GM19438 (cell line): ENCODE results near the gene CD93.

ENCODE experiments used
- ATAC-seq: cut with Tn5 transposase; IDR thresholded peaks from one replicate; pipeline ENCODE4 v1.9.1; 2021; ENCODE audit warnings: low read depth; ENCODE audit not compliant: unreplicated experiment

The CD93 gene

GRCh38 chr20:23101696-23102406, 15.7 kb upstream of the CD93 start:
- no peak for ATAC-seq

- no peak for ATAC-seq
Measured at GRCh38 chr20:23100720-23101107, 14.6 kb upstream of the CD93 start.

GRCh38 chr20:23099791-23100719, 13.9 kb upstream of the CD93 start:
- ATAC-seq: no peak

- ATAC-seq: no peak
Measured at GRCh38 chr20:23097636-23098580, 11.8 kb upstream of the CD93 start.

- no peak for ATAC-seq
Measured at GRCh38 chr20:23096986-23097520, 10.9 kb upstream of the CD93 start.

- ATAC-seq: no peak
Measured at GRCh38 chr20:23096097-23096496, 10.0 kb upstream of the CD93 start.

GRCh38 chr20:23095499-23095898, 9.4 kb upstream of the CD93 start:
- no peak for ATAC-seq

GRCh38 chr20:23094927-23095326, 8.8 kb upstream of the CD93 start:
- no peak for ATAC-seq

GRCh38 chr20:23094213-23094896, 8.2 kb upstream of the CD93 start:
- ATAC-seq: no peak

GRCh38 chr20:23093613-23094012, 7.5 kb upstream of the CD93 start:
- ATAC-seq: no peak

GRCh38 chr20:23092861-23093495, 6.9 kb upstream of the CD93 start:
- no peak for ATAC-seq

GRCh38 chr20:23092384-23092756, 6.2 kb upstream of the CD93 start:
- ATAC-seq: no peak

GRCh38 chr20:23091721-23092383, 5.7 kb upstream of the CD93 start:
- no peak for ATAC-seq

- no peak for ATAC-seq
Measured at GRCh38 chr20:23090878-23091277, 4.8 kb upstream of the CD93 start.

GRCh38 chr20:23090147-23090546, 4.0 kb upstream of the CD93 start:
- ATAC-seq: no peak

- ATAC-seq: no peak
Measured at GRCh38 chr20:23088866-23089265, 2.7 kb upstream of the CD93 start.

GRCh38 chr20:23087587-23088251, 1.6 kb upstream of the CD93 start:
- no peak for ATAC-seq

- ATAC-seq: no peak
Measured at GRCh38 chr20:23086931-23087411, 847 bp upstream of the CD93 start.
